ENCODE data around the gene TUBG2. TPM values are rescaled to one million over a fixed set of nuclear protein-coding genes. Genes with fewer than 3 reads are reported as not detected.

The TUBG2 gene
- total and polyA plus RNA-seq, 2 of the 8 experiments (the other 6 are each of a cell fraction or from before 2014, with no cell fraction given): 14.8 to 16.6 TPM

GRCh38 chr17:42678951-42679491, 19.9 kb downstream of the TUBG2 start:
- peak overlapping the region; percentile 46 for H3K4ac ChIP-seq (replicated peaks; ENCODE audit: insufficient read length, low read depth, low read length)
- no peaks in the 10 kb centered on the region for H3K79me2 ChIP-seq (ENCODE audit: control insufficient read depth in 1 of 2, insufficient read depth in 2 of 2, low read length in 2 of 2)
- peaks cover 0 to 37% (median 27%) of the 10 kb centered on the region in 4 experiments; a peak in 5 of 7 replicates for H3K27me3 ChIP-seq (replicated peaks in 1 of 4; ENCODE audit: control insufficient read depth in 3 of 4, extremely low read depth in 1 of 4, insufficient read depth in 3 of 4, low read length in 3 of 4)
- WGBS, 2 experiments (ENCODE audit: extremely low coverage in 1 of 2, insufficient coverage in 1 of 2, insufficient read length in 1 of 2, insufficient replicate concordance in 2 of 2, low coverage in 1 of 2, low lambda C conversion rate in 2 of 2, missing lambda C conversion rate in 1 of 2): 13% methylated on average over 7 of the region's 18 CpGs; no CpG with 5 or more reads in 1 of the 2 experiments
- H4K20me1 ChIP-seq (replicated peaks in 1 of 2; ENCODE audit: control insufficient read depth in 1 of 2, insufficient read depth in 2 of 2, low read length in 2 of 2): peaks cover 3 to 14% of the 10 kb centered on the region in 2 experiments
- peak overlapping the region; percentile 96 for H3K18ac ChIP-seq (ENCODE audit: extremely low read depth, low read length)
- TF ChIP-seq TAF1 (IDR thresholded peaks at IDR 0.05; ENCODE audit: low read depth, low read length): no peak
- no peak for TF ChIP-seq PHF8 (conservative IDR thresholded peaks at IDR 0.05; ENCODE audit: low read depth, low read length)
- TF ChIP-seq YY1 (IDR thresholded peaks at IDR 0.05; ENCODE audit: low read depth, low read length): peak; percentile 83; the same call in 1 of the 2 replicates
- no peak for TF ChIP-seq KDM4A (IDR thresholded peaks at IDR 0.05; ENCODE audit: low read depth, low read length, severe bottlenecking)
- no peak for TF ChIP-seq RBBP5 (IDR thresholded peaks at IDR 0.05; ENCODE audit: borderline replicate concordance, low read depth, low read length)
- H2AFZ ChIP-seq (ENCODE audit: low read length): peak overlapping the region; percentile 64; the same call in 1 of the 2 replicates
- peak overlapping the region; percentile 80 for H4K5ac ChIP-seq (ENCODE audit: insufficient read length, low read depth, low read length)
- H4K91ac ChIP-seq (replicated peaks; ENCODE audit: insufficient read length, low read length): peak overlapping the region; percentile 99
- peak overlapping the region; percentile 93; the same call in 1 of the 2 replicates for H2BK5ac ChIP-seq (ENCODE audit: low read depth, low read length)
- H3K14ac ChIP-seq (ENCODE audit: insufficient read length): no peak overlapping the region
- no peak overlapping the region for H2BK20ac ChIP-seq (ENCODE audit: low read length)
- no peak overlapping the region for H2BK120ac ChIP-seq (replicated peaks; ENCODE audit: low read depth, low read length)
- 0 out of 2 replicates have a peak overlapping the region, but pooled peaks have one; percentile 99 for H2BK12ac ChIP-seq (ENCODE audit: low read depth, low read length)
- H3K4me1 ChIP-seq (replicated peaks in 1 of 4; ENCODE audit: control insufficient read depth in 3 of 4, insufficient read depth in 4 of 4, low read length in 3 of 4): peaks cover 0 to 42% (median 36%) of the 10 kb centered on the region in 4 experiments; a peak in 6 of 7 replicates
- no peak overlapping the region for H2AK5ac ChIP-seq (ENCODE audit: low read depth, low read length)
- DNase-seq (ENCODE audit: low read depth in 1 of 2, low spot score in 2 of 2) (no peak), FAIRE-seq (no peak)
- peak overlapping the region; percentile 56; the same call in 1 of the 2 replicates for H3K27ac ChIP-seq (ENCODE audit: low read depth, low read length)
- peak overlapping the region; percentile 58 to 83 for H3K4me2 ChIP-seq (ENCODE audit: insufficient read depth in 1 of 2, low read depth in 2 of 2, low read length in 2 of 2)
- no peaks in the 10 kb centered on the region for H3K36me3 ChIP-seq (ENCODE audit: control insufficient read depth in 2 of 4, insufficient read depth in 4 of 4, low read length in 3 of 4)
- H2BK15ac ChIP-seq (ENCODE audit: low read length): peak overlapping the region; percentile 82; the same call in 1 of the 2 replicates
- H3K4me3 ChIP-seq (ENCODE audit: extremely low read depth in 1 of 4, insufficient read depth in 2 of 4, low read depth in 3 of 4, low read length in 4 of 4): peak overlapping the region; percentile 44 to 69 (median 62)
- POLR2A ChIA-PET (ENCODE audit: partially characterized antibody): interaction anchor here (0.6 to 14.0 kb wide), 19 partner anchors 14 to 689 kb away, joined by 3 to 239 read pairs (median 4); partner anchors contain the start of genes BECN1, COASY, DNAJC7 and MLX
- H3K9me3 ChIP-seq (ENCODE audit: insufficient read depth in 2 of 2, low read depth in 1 of 2, low read length in 1 of 2): no peaks in the 10 kb centered on the region
- peak overlapping the region; percentile 19 for H3K56ac ChIP-seq (replicated peaks; ENCODE audit: insufficient read length, low read depth, low read length)
- peak overlapping the region; percentile 81 for H4K8ac ChIP-seq (ENCODE audit: extremely low read depth, insufficient read depth, low read length)
- CTCF ChIA-PET (ENCODE audit: partially characterized antibody): interaction anchor here (0.6 to 4.4 kb wide), 14 partner anchors 10 to 130 kb away, joined by 3 to 56 read pairs (median 4); partner anchors contain the start of genes PSMC3IP and TUBG2
- H3K23ac ChIP-seq (ENCODE audit: insufficient read length): no peak overlapping the region
- H3K23me2 ChIP-seq (ENCODE audit: low read depth, low read length): peaks cover 38% of the 10 kb centered on the region
- no peaks in the 10 kb centered on the region for H3K79me1 ChIP-seq (ENCODE audit: low read depth, low read length)
- no peak overlapping the region; a peak in 1 of 7 replicates for H3K9ac ChIP-seq (replicated peaks in 1 of 4; ENCODE audit: extremely low read depth in 1 of 4, low read depth in 3 of 4, low read length in 3 of 4)
